ENCODE results near the gene ARFGAP2.
"Not testable (repeated sequence)": the region's sequence is repeated elsewhere in the genome, so short reads cannot be mapped to it uniquely, and the experiment has no call there.

GRCh38 chr11:47191137-47191536, 14.5 kb upstream of the ARFGAP2 start:
- not testable (repeated sequence) for TF ChIP-seq EP300, CTCF, POLR2A (IDR thresholded peaks at IDR 0.05)
